GM15510 (cell line): Measurements from ENCODE around the gene DHCR24.

Experiments
- POLR2A ChIP-seq: IDR thresholded peaks from 3 replicates; pipeline ENCODE4 v1.6.1; 2011; ENCODE audit warnings: borderline replicate concordance; ENCODE audit not compliant: insufficient read length; ENCODE audit errors: extremely low read depth

The DHCR24 gene

DNA sequence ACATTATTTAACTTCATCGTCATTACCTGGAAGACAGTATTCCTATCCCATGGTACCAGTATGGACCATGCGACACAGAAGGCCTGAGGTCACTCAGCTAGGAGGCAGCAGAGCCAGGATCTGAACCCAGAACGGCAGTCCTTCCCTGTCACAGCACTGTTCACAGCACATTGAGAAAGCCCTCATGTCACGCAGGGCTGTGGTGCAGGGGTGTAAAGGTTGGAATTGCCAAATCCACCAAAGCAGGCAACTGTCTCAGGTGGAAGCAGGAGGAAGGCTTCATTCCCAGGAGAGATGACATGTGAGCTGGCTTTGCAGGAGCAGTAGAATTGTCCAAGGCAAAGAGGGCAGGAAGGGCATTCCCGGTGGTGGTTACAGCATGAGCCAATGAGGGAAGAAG, 75.9 kb downstream of the DHCR24 start:
- no peak for TF ChIP-seq POLR2A

DNA sequence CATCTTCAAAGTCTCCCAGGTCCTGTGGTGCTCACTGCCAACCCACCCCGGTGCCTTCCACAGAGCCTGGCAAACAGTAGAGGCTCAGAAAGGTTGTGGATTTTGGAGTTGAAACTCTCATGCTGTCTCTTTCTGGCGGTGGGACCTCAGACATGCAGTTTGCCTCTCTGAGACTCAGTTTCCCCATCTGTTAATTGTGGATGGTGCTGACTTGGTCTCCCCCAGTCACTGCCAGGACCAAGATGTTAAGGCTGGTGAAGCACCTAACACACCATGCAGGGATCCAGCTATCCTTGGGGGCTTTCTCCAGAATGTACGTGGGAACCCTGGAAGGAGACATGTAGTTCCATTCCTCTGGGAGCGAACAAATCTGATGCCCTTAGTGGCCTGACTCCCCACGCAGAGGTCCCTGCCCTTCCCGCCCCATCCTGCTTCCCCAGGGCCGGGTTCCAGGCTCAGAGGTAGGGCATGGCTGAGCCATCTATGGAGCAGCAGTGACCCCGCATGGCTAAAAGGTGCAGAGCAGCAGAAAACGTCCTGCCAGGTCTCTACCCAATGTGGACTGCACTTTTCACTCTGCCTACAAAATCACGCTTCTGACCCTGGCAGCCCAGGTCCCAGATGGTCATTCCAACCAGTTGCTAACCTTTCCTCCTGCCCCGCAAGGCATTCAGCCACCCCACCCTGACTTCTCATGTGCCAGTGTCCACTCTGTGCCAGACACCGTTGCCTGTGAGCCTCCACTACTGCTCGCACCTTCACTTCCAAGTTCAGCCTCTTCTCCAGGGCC, 76.6 kb downstream of the DHCR24 start:
- TF ChIP-seq POLR2A = no peak

DNA sequence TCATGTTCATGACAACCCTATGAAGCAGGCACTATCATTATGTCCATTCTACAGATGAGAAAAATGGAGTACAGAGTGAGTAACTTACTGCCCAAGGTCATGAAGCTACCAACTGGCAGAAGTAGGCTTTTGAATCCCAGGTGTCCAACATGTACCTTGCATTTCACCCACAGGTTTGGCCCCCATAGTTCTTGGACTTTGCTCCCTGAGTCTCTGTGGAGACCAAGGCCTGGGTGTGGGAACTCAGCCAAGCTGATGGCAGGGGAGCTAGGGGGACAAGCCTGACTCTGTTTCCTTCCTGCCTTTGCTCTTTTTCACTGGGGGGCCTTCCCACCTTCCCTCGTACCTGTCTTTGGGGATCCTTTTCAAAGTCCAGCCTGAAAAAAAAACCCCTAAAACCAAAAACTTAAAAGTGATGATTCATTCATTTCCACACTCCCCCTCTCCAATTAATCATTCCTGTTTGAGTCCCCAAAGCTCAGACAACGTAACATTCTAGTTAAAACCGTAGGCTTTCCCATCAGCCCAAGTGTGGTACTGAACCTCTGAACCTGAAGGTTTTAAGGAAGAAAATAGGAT, 77.4 kb downstream of the DHCR24 start:
- TF ChIP-seq POLR2A = no peak

DNA sequence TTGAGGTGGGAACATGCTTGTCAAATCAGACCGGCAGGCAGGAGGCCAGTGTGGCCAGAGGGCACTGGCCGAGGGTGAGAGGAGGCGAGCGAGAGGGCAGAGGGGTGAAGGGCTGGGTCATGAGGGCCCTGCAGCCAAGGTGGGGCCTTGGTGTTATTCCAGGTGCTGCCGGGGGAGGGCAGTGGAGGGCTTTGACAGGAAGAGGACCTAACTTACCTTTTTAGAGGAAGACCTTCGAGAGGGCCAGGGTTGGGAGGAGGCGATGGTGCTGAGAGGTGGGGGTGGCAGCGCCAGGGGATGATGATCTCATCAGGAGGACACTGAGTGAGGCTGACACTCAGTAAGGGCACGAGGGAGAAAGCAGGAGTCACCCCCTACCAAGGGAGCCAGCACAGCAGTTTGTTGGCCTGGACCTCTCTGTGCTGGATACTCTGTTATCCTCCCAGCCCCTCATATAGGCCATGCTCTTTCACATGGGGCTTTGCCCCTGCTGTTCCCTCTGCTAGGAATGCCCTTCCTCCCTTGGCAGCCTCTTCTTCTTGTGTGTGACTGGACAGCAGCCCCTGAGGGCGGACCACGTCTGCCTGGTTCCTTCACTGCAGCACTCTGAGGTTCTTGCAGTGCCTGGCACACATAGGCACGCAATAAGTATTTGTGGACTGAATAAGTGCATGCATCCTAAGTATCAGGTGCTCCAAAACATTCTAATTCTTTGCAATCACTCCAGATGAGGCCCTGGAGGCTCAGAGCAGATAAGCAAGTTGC, 78.4 kb downstream of the DHCR24 start:
- no peak for TF ChIP-seq POLR2A

DNA sequence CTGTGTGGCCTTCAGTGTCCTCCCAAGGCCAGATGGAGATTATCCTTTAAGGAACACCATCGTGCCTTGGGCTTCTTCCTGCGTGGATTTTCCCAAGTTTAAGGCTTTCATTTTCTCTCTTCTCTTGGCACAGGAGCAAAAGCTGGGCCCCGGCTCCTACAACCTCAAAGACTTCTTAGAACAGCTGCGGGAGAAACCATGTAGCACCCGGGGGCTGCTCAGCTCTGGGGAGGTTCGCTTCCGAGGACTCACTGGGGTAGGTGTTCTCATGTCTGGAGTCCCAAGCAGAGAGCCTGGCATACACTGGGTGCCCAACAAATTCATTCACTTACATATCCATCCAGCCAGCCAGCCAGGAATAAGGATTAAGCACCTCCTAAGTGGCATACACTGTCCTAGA, 79.2 kb downstream of the DHCR24 start:
- no peak for TF ChIP-seq POLR2A

DNA sequence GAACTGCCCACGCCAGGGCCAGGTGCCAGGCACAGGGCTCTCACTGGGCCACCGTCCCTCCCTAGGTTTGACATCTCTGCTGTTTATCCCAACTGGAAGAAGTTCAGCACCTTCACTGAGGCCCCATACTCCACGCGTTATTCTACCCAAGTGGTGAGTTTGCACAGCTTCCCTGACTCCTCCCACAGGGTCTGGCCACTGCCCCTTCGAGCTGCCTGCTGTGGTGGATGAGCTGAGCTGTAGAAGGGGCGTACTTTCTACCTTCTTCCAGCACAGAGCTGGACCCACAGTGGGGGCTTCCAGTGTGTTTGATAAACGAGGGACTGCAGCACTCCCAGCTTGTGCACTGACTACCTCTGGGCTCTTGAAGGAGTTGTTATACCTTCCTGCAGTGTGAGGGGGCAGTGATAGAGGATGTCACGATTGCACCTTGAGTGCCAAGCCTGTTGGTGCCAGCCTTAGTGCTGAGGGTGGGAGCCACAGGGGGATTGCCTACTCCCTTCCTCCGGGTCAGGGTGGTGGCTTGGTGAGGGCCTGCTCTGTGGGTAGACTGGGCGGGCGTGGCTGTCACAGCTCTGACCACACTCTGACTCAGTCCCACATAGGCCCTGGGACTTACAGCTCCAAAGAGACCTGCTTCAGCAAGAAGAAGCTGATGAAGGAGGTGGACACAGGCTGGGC, 79.9 kb downstream of the DHCR24 start:
- no peak for TF ChIP-seq POLR2A

DNA sequence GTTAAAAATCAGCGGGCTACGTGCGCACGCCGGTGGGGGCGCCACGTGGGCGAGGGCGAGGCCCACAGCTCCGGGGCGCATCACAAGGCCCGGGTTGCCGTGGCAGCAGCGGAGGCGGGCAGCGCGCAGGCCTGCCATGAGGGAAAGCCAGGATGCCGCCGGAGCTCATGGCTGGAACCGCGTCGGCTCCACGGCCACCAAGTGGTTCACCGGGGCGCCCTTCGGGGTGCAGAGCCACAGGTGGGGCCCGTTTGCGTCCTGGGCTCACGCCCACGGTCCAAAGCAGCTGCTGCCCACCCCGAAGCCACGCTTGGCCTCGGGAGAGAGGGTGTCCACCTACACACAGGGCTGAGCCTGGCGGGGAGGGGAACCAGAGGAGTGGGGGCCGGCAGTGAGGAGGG, 81.0 kb downstream of the DHCR24 start:
- TF ChIP-seq POLR2A = no peak

DNA sequence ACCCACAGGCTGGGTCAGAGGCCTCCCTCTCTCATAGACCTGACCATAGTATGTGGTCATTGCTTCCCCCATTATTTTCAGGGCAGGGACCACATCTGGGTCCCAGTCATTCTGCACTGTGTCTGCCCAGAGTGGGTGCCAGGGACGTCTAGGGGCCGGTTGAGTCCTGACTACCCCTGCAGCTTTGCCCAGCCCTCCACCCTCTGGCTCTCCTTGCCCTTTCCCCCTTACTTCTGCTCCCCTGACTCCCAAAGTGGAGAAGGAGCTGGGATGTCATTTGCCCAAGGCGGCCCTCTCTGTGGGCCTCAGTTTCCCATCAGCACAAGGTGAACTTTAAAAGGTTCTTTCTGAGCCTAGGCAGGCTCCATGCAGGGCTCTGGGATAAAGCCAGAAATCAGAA, 81.5 kb downstream of the DHCR24 start:
- no peak for TF ChIP-seq POLR2A

DNA sequence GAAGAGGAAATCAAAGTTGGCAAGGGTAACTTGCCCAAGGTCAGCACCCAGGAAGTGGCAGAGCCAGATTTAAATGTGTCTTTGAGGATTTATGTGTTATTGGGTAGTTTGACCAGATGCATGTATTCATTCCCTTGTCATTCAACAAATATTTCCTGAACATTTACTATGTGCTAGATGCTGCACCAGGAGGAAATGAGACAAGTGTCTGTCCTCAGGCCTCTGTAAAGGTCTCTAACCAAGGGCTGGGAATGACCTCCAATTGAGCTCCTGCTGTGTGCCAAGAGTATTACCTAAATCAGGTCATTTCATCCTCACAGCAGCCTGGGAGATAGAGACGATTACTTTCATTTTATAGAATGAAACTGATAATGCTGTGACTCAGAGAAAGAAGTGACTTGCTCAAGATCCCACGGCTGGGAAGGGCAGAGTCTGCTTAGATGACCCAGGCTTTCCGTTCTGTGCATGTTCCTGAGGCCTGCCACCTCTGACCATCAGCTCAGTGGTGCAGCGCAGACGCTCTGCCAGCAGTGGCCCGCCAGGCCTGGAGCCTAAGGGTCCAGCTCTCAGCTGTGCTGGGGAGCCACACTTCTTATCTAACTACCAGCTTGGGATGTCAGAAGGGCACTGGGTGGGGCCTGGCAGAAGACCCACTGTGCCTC, 82.4 kb downstream of the DHCR24 start:
- TF ChIP-seq POLR2A = no peak

DNA sequence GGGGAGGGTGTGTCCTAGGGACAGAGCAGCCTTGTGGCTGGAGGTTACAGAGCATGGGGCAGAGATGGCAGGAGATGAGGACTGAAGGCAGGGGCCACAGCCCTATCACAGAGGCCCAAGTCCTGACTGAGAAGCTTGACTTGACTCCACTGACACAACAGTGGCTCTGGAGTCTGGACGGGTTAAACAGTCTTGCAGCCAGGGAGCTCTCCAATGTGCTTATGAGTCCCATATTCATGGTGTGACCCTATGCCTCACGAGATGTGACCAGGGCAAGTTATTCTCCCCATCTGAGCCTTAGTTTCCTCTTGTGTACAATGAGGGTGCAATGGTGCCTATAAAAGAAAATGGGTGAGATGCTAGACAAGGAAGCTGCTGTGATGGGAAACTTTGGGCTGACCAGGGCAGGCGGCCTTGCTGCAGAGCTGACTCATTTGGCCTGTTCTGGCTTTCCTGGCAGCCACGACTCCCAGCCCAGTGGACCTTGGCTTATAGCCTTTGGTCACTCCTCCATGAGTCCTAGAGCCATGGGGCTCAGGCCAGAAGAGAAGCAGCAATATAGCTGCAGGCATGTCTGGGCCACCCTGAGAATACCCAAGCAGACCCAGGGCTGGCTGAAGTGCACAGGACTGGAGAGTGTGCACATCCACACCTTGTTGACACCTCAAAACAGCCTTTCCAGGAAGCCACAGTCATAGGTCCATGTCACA, 83.1 kb downstream of the DHCR24 start:
- no peak for TF ChIP-seq POLR2A

DNA sequence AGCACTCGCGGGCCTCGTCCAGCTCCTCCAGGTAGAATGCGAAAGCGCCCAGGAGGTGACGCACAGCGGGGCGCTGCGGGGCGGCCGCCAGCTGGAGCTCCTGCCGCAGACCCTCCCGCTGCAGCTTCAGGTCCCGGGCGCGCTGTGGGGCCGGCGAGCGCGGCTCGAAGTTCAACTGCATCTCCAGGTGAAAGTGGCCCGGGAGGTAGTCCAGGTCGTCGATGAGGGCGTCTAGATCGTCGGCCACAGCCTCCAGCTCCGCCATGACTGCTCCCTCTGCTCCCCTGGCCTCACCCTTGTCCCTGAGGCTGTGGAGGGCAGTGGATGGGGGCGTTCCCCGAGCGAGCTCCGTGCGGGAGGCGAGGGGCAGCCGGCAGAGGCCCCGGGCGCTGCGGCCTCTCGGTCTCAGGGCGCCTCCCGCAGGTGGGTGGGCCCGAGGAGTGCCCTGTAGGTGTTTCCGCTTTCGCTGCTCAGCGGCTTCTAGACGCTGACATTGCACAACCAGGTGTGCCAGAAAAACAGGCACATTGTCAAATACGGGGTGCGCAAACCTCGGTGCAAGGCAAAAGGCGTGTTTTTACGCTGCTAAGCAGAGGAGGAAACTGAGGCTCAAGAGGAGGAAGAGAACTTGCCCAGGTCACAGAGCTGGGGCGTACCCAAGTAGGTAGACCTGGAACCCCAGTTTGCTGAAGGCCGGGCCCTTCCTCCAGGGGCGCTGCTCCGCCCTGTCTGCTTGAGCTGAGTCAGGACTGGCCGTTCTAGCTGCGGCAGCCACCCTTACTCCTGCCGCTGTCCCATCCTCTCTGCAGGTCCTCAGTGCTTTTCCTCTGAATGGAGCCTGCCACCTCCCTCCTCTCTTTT, 85.9 kb downstream of the DHCR24 start, which contains the start of gene TTC22:
TSS of gene TTC22 (minus strand) at position 425 of the 861 bp plus-strand sequence. CDS start at position 265, 160 bp downstream.
- peak; percentile 40 for TF ChIP-seq POLR2A

DNA sequence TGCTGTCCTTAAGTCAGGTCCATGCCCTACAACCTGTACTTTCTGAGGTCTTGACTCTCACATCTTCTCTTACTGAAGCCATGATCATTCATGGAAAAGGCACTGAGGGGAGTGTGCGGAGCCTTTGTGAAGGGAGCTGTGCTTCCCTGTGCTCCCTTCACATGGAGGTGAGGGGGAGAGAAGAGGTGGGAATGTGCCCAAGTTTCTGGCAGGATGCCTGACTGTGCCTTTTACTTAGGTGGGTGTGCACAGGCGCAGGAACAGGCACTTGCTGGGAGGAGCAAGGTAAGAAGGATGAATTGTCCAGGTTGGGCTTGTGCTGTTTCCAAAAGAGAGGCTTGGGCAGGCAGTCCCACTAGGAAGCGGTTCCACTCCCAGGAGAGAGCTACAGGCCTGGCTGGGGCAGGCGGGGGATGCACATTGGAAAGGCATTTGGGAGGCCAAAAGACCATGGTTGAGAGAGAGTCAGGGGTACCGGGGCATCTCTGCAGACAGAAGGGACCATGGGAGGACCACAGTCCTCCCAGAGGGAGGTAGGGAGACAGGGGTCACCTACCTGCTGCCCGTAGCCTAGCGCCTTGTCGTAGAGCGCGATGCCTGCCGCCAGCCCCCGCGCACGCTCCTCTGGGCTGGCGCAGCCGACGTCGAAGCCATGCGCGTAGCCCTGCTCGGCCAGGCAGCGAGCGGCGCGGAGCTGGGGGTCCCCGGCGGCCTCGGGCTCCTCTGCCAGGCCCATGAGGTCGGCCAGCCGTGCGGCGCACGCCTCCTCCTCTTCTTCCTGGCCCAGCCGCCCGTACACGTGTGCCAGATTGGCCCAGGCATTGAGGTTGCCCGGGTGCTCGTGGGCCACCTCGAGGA, 86.7 kb downstream of the DHCR24 start:
- TF ChIP-seq POLR2A = no peak
